SK-N-MC (cell line): ENCODE results near the gene USP14.
"Not testable (repeated sequence)": the region's sequence is repeated elsewhere in the genome, so short reads cannot be mapped to it uniquely, and the experiment has no call there.

Experiments
- EZH2 ChIP-seq: fragments of 200-600 bp; sonication (generic); IDR thresholded peaks from one replicate; pipeline ENCODE4 v1.6.1; 2017; ENCODE audit warnings: antibody characterized with exemption
- POLR2AphosphoS5 ChIP-seq: IDR thresholded peaks from 2 replicates; pipeline ENCODE4 v1.6.1; 2012; ENCODE audit warnings: mild to moderate bottlenecking, low read depth, low read length, borderline replicate concordance

- not testable (repeated sequence) for TF ChIP-seq POLR2AphosphoS5, EZH2
Measured at GRCh38 chr18:109922-110261, 48.5 kb upstream of the USP14 start.
